Trophoblast cell (in vitro differentiated cells and primary cell): ENCODE data around the gene SAA4.
A peak's percentile ranks its signal among the peaks of the same experiment; 100 is the strongest.
"Not testable (repeated sequence)": the region's sequence is repeated elsewhere in the genome, so short reads cannot be mapped to it uniquely, and the experiment has no call there.

ENCODE experiments used
- DNase-seq, 2 donors: peaks; one replicate each; pipeline ENCODE4 v3.0.0-alpha.2; 2016
- H2AFZ ChIP-seq: 2 replicates; pipeline ENCODE4 v1.6.1; 2013; ENCODE audit warnings: low read length, moderate library complexity, mild to moderate bottlenecking; ENCODE audit not compliant: insufficient read depth, poor library complexity
- H2AK5ac ChIP-seq: 2 replicates; pipeline ENCODE4 v1.6.1; 2013; ENCODE audit warnings: mild to moderate bottlenecking, low read length
- H2BK120ac ChIP-seq: 2 replicates; pipeline ENCODE4 v1.6.1; 2013; ENCODE audit warnings: low read length, mild to moderate bottlenecking, moderate library complexity; ENCODE audit not compliant: insufficient read depth, poor library complexity
- H2BK12ac ChIP-seq: 2 replicates; pipeline ENCODE4 v1.6.1; 2013; ENCODE audit warnings: mild to moderate bottlenecking, low read length, moderate library complexity
- H2BK5ac ChIP-seq: 2 replicates; pipeline ENCODE4 v1.6.1; 2013; ENCODE audit warnings: low read length, low read depth, moderate library complexity, mild to moderate bottlenecking; ENCODE audit not compliant: poor library complexity
- H3K14ac ChIP-seq: 2 replicates; pipeline ENCODE4 v1.6.1; 2013; ENCODE audit warnings: mild to moderate bottlenecking, low read length
- H3K18ac ChIP-seq: 2 replicates; pipeline ENCODE4 v1.6.1; 2013; ENCODE audit warnings: mild to moderate bottlenecking, low read length
- H3K23ac ChIP-seq: 2 replicates; pipeline ENCODE4 v1.6.1; 2013; ENCODE audit warnings: low read length
- H3K27ac ChIP-seq: 2 replicates; pipeline ENCODE4 v1.5.1; 2013; ENCODE audit warnings: low read depth, mild to moderate bottlenecking, inconsistent platforms, low read length, moderate library complexity
- H3K27me3 ChIP-seq: 2 replicates; pipeline ENCODE4 v1.6.1; 2013; ENCODE audit warnings: inconsistent platforms, mild to moderate bottlenecking, low read length, moderate library complexity; ENCODE audit not compliant: insufficient read depth
- H3K36me3 ChIP-seq, 2 experiments: 1 replicate in 1 of 2; 2 replicates in 1 of 2; pipeline ENCODE4 v1.6.1; 2013; ENCODE audit warnings: low read length in 2 of 2, mild to moderate bottlenecking in 2 of 2, moderate library complexity in 1 of 2; ENCODE audit not compliant: insufficient read depth in 2 of 2, control insufficient read depth in 1 of 2
- H3K4ac ChIP-seq: 2 replicates; pipeline ENCODE4 v1.6.1; 2013; ENCODE audit warnings: low read depth, mild to moderate bottlenecking, low read length, moderate library complexity
- H3K4me1 ChIP-seq, 2 experiments: 1 replicate in 1 of 2; 2 replicates in 1 of 2; pipeline ENCODE4 v1.6.1; 2013; ENCODE audit warnings: low read length in 2 of 2, mild to moderate bottlenecking in 2 of 2, moderate library complexity in 1 of 2; ENCODE audit not compliant: insufficient read depth in 2 of 2, control insufficient read depth in 1 of 2
- H3K4me2 ChIP-seq: 2 replicates; pipeline ENCODE4 v1.6.1; 2013; ENCODE audit warnings: inconsistent platforms, mild to moderate bottlenecking, low read length, moderate library complexity
- H3K4me3 ChIP-seq: 2 replicates; pipeline ENCODE4 v1.5.1; 2013; ENCODE audit warnings: mild to moderate bottlenecking, low read depth, low read length, inconsistent platforms
- H3K79me1 ChIP-seq: one replicate; pipeline ENCODE4 v1.6.1; 2013; ENCODE audit warnings: low read length
- H3K79me2 ChIP-seq: 2 replicates; pipeline ENCODE4 v1.6.1; 2013; ENCODE audit warnings: low read length, mild to moderate bottlenecking; ENCODE audit not compliant: control insufficient read depth, insufficient read depth, poor library complexity
- H3K9ac ChIP-seq: 2 replicates; pipeline ENCODE4 v1.6.1; 2013; ENCODE audit warnings: mild to moderate bottlenecking, low read length
- H3K9me3 ChIP-seq: 2 replicates; pipeline ENCODE4 v1.6.1; 2013; ENCODE audit warnings: low read depth, mild to moderate bottlenecking, control low read depth, inconsistent platforms, low read length; ENCODE audit not compliant: insufficient read depth
- H4K12ac ChIP-seq: 2 replicates; pipeline ENCODE4 v1.6.1; 2013; ENCODE audit warnings: low read depth, mild to moderate bottlenecking, low read length, moderate library complexity
- H4K8ac ChIP-seq: 2 replicates; pipeline ENCODE4 v1.6.1; 2013; ENCODE audit warnings: low read depth, mild to moderate bottlenecking, low read length, moderate library complexity
- H4K91ac ChIP-seq: one replicate; pipeline ENCODE4 v1.6.1; 2013; ENCODE audit warnings: low read depth, mild to moderate bottlenecking, low read length, moderate library complexity
- WGBS: extraction: QIAGEN DNeasy Blood & Tissue Kit; methylation state at CpG from one replicate; pipeline ENCODE4 v1.1.7; 2013; ENCODE audit warnings: missing lambda C conversion rate; ENCODE audit not compliant: insufficient read length, insufficient coverage; ENCODE audit errors: extremely low coverage; 5-methylcytosine and 5-hydroxymethylcytosine counted together

Gene SAA4

DNA sequence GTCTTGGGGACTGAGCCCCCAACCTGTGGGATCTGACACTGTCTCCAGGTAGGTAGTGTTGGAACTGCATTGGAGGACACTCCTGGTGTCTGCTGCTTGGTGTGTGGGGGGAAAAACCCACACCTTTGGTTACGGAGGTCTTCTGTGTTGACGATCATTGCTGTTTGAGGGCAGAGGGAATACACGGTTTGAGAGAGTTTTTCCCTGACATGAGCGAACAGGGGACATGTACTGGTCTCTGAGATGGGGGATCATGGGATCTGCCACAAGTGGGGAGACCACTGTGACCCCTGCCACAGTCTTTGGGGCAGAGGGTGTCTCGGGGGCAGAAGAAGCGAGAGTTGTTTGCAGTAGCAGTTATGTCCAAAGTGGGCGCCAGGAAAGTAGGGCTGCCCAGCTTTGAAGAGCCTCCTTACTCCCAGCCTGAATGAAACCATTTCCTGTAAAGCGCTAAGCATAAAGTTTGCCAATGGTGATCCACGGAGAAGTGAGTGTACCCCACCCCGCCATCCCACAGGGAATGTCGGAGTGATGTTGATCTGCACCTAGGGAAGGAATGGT, 17.3 kb upstream of the SAA4 start:
- Histone ChIP-seq H3K79me1 (no peaks in the 10 kb centered on the region), H3K4me1 (peaks cover 0 to 2% of the 10 kb centered on the region in 2 experiments), H3K4me3 (no peak overlapping the region), H3K4ac (no peak overlapping the region), H3K27me3 (no peaks in the 10 kb centered on the region), H3K79me2 (no peaks in the 10 kb centered on the region), H3K14ac (no peak overlapping the region), H3K18ac (no peak overlapping the region), H4K8ac (no peak overlapping the region), H3K4me2 (no peak overlapping the region), H2AK5ac (no peak overlapping the region), H2AFZ (no peak overlapping the region), H2BK5ac (no peak overlapping the region), H4K12ac (no peak overlapping the region), H3K9ac (no peak overlapping the region), H3K23ac (no peak overlapping the region), H2BK120ac (no peak overlapping the region), H3K27ac (no peak overlapping the region), H4K91ac (no peak overlapping the region), H3K36me3 (no peaks in the 10 kb centered on the region), H3K9me3 (peaks cover 3% of the 10 kb centered on the region), H2BK12ac (no peak overlapping the region)
- DNase-seq, result no peak
- WGBS, result no CpG with 5 or more reads among the region's 11 CpGs

DNA sequence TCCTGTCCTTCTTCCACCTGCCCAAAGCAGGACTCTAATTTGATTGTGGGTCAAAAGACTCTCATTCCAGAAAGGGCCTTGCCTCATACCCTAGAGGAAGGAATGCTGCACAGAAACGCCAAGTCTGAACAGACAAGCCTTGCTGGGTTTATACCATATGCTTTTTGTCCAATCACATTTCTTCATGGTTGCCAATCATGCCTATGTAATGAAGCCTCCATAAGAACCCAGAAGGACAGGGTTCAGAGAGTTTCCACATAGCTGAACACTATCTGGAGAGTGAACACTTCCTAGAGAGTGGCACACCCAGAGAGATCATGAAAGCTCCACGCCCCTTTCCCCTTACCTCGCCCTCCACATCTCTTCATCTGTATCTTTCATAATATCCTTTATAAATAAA, 16.6 kb upstream of the SAA4 start:
- Histone ChIP-seq H3K14ac (no peak overlapping the region), H2BK120ac (no peak overlapping the region), H3K27ac (no peak overlapping the region), H2BK5ac (no peak overlapping the region), H3K18ac (no peak overlapping the region), H4K8ac (no peak overlapping the region), H3K4me2 (no peak overlapping the region), H2AFZ (no peak overlapping the region), H2BK12ac (no peak overlapping the region), H3K4me3 (no peak overlapping the region), H3K27me3 (no peaks in the 10 kb centered on the region), H2AK5ac (no peak overlapping the region), H3K9ac (no peak overlapping the region), H3K4ac (no peak overlapping the region), H3K79me2 (no peaks in the 10 kb centered on the region), H3K36me3 (no peaks in the 10 kb centered on the region), H3K79me1 (no peaks in the 10 kb centered on the region), H4K12ac (no peak overlapping the region), H3K23ac (no peak overlapping the region), H3K9me3 (peaks cover 3% of the 10 kb centered on the region), H3K4me1 (peaks cover 0 to 2% of the 10 kb centered on the region in 2 experiments), H4K91ac (no peak overlapping the region)
- WGBS, result no CpG with 5 or more reads among the region's 3 CpGs
- DNase-seq, result peak in 1 of 2 donors; percentile 46

DNA sequence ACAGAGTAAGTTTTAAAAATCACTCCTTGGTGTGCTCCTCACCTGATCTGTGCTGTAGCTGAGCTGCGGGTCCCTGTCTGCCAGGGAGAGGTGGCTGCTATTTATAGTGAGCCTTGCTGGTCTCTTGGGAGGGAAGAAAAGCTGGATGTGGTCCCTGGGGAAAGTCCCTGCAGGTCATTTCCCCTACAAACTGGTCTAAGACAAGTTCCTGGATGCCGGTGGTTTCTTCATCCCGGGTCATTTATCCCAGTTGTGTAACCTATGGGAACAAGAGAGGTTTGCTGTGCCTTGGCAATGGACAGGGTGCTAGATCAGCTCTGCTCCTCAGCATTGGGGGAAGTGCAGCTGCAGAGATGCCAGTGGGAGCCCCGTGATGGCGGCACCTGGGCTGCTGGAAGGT, 12.0 kb upstream of the SAA4 start, which contains the start of gene SAA2:
Gene SAA2, minus strand, starts transcription at position 108 of the 400 bp plus-strand sequence. CDS start 657 bp downstream, outside the sequence.
- no peak within 1 kb of the TSS for H3K9ac ChIP-seq
- peak within 1 kb of the TSS; percentile 22 for H3K23ac ChIP-seq
- H3K4me3 ChIP-seq, result no peak within 1 kb of the TSS
- no peak within 1 kb of the TSS for H3K14ac ChIP-seq
- H3K27me3 ChIP-seq, result no peaks in the 10 kb centered on the region
- no peak within 1 kb of the TSS for H2BK12ac ChIP-seq
- no peak within 1 kb of the TSS for H3K27ac ChIP-seq
- no peak within 1 kb of the TSS for H3K4me2 ChIP-seq
- H3K79me2 ChIP-seq, result no peaks in the 10 kb centered on the region
- no peak within 1 kb of the TSS for H2BK5ac ChIP-seq
- no peaks in the 10 kb centered on the region for H3K79me1 ChIP-seq
- H4K8ac ChIP-seq, result no peak within 1 kb of the TSS
- no peak within 1 kb of the TSS for H3K4ac ChIP-seq
- H3K4me1 ChIP-seq, result peaks cover 0 to 2% of the 10 kb centered on the region in 2 experiments
- no peaks in the 10 kb centered on the region for H3K36me3 ChIP-seq
- no peak within 1 kb of the TSS for H2AFZ ChIP-seq
- H4K91ac ChIP-seq, result no peak within 1 kb of the TSS
- no peak within 1 kb of the TSS for H4K12ac ChIP-seq
- H2BK120ac ChIP-seq, result no peak within 1 kb of the TSS
- H3K9me3 ChIP-seq, result no peaks in the 10 kb centered on the region
- WGBS, result no CpG with 5 or more reads among the region's 5 CpGs
- peak; percentile 4 to 19 for DNase-seq
- no peak within 1 kb of the TSS for H2AK5ac ChIP-seq
- H3K18ac ChIP-seq, result no peak within 1 kb of the TSS

DNA sequence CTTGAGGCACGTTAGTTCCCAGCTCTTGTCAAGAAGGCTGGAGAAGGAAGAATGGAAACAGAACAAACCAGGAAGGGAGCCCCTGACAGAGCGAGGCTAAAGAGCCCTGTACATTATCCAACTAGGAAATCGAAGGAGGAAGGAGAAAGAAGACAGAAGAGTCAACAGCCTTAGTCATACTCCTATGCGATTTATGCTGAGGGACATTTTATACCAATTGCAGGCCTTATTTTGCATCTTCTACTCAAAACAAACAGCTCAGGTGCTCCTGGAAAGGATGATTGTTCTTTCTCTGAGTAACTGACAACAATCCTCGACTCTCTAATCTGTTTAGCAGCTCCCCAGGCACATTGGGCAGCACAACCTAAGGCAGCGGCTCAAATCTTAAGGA, 10.6 kb upstream of the SAA4 start:
- WGBS, result no CpG with 5 or more reads among the region's 6 CpGs
- H3K23ac ChIP-seq, H3K36me3 ChIP-seq, H3K18ac ChIP-seq, H2AFZ ChIP-seq, H4K91ac ChIP-seq, H3K4me3 ChIP-seq, H4K8ac ChIP-seq, H3K9me3 ChIP-seq, H2BK12ac ChIP-seq, H2BK120ac ChIP-seq, H3K27me3 ChIP-seq, H2AK5ac ChIP-seq, H3K79me2 ChIP-seq, H3K79me1 ChIP-seq, DNase-seq, H3K14ac ChIP-seq, H4K12ac ChIP-seq, H3K4me2 ChIP-seq, H3K4ac ChIP-seq, H3K27ac ChIP-seq, H2BK5ac ChIP-seq, H3K4me1 ChIP-seq, H3K9ac ChIP-seq: not testable (repeated sequence)
